ENCODE measurements around the gene MED13.

DNA sequence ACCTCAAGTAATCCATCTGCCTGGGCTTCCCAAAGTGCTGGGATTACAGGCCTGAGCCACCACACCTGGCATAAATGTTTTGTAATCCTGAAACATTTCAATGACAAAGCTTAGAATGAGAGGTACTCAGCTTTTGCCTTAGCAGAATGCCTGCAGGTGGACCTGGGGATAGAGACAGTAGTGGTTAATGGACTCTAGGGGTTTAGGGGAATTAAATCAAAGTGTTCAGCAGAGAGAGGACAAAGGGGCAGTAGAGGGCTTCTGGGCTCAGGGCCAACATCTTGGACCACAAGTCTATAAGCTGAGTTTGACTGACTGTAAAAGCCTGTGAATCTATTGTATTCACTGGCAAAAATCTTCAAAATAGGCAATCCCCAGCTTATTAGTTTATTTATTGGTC, 36.0 kb upstream of the MED13 start:
- no peak for TF ChIP-seq POLR2A (IDR thresholded peaks at IDR 0.05; ENCODE audit: low read depth, low read length)
- no peak for TF ChIP-seq POLR2AphosphoS5 (IDR thresholded peaks at IDR 0.05; ENCODE audit: low read depth, low read length)

Data from GM12892 (cell line).